Tibial nerve (tissue), 4 donors: ENCODE data around the gene SMARCA5. TPM values are rescaled to one million over a fixed set of nuclear protein-coding genes. Genes with fewer than 3 reads are reported as not detected.

Source experiments
- DNase-seq, 2 donors: peaks; one replicate each; pipeline ENCODE4 v3.0.0-alpha.2; 2019; ENCODE audit warnings: low spot score in 2 of 2
- H3K27ac ChIP-seq, 4 donors: fragments of 200-600 bp; sonication (generic) in 3 of 4; one replicate each; pipeline ENCODE4 v1.5.1; 2017 to 2019; ENCODE audit warnings: mild to moderate bottlenecking in 1 of 4
- H3K27me3 ChIP-seq, 2 donors: fragments of 200-600 bp; sonication (generic) in 1 of 2; one replicate each; pipeline versions ENCODE4 v1.5.1 to v1.6.0; 2017 to 2019
- H3K36me3 ChIP-seq, 3 donors: fragments of 200-600 bp; sonication (generic); one replicate each; pipeline ENCODE4 v1.5.1; 2018 to 2019
- H3K4me1 ChIP-seq, 4 donors: fragments of 200-600 bp; sonication (generic) in 3 of 4; one replicate each; pipeline ENCODE4 v1.5.1; 2017 to 2019
- H3K4me3 ChIP-seq, 4 donors: fragments of 200-600 bp; sonication (generic) in 3 of 4; one replicate each; pipeline ENCODE4 v1.5.1; 2017 to 2019; ENCODE audit warnings: mild to moderate bottlenecking in 1 of 4, moderate library complexity in 1 of 4
- H3K9me3 ChIP-seq, 4 donors: fragments of 200-600 bp; sonication (generic) in 3 of 4; one replicate each; pipeline ENCODE4 v1.5.1; 2017 to 2019
- EP300 ChIP-seq, 2 donors: sonication (generic); formaldehyde crosslinking; IDR thresholded peaks; one replicate each; pipeline ENCODE4 v1.6.1; 2017; ENCODE audit warnings: antibody characterized with exemption in 2 of 2, mild to moderate bottlenecking in 1 of 2
- POLR2A ChIP-seq, 2 donors: fragments of 450-650 bp; IDR thresholded peaks; one replicate each; pipeline ENCODE4 v1.6.1; 2017; ENCODE audit warnings: antibody characterized with exemption in 2 of 2, mild to moderate bottlenecking in 2 of 2, moderate library complexity in 2 of 2
- WGBS, 2 donors: methylation state at CpG; one replicate each; pipeline ENCODE4 v1.1.5; 2018; 5-methylcytosine and 5-hydroxymethylcytosine counted together
- total RNA-seq, 4 donors: library from RNA; depleted of rRNA; stranded (reverse); fragments of >200 nt; gene quantifications; one replicate each; pipeline ENCODE4 v1.1.0, GENCODE V29; 2016
- TF ChIP-seq, protein P1 (sequence below), 5 experiments: fragments of 200-600 bp in 3 of 5; fragments of 450-650 bp in 2 of 5; sonication (generic) in 3 of 5; IDR thresholded peaks; one replicate each; pipeline ENCODE4 v1.5.1; 2016 to 2019; ENCODE audit warnings: antibody characterized with exemption in 5 of 5, mild to moderate bottlenecking in 3 of 5, moderate library complexity in 2 of 5

SMARCA5 gene
- total RNA-seq, 4 donors from 2014 or later: 31.8 to 43.1 (median 35.0) TPM

DNA sequence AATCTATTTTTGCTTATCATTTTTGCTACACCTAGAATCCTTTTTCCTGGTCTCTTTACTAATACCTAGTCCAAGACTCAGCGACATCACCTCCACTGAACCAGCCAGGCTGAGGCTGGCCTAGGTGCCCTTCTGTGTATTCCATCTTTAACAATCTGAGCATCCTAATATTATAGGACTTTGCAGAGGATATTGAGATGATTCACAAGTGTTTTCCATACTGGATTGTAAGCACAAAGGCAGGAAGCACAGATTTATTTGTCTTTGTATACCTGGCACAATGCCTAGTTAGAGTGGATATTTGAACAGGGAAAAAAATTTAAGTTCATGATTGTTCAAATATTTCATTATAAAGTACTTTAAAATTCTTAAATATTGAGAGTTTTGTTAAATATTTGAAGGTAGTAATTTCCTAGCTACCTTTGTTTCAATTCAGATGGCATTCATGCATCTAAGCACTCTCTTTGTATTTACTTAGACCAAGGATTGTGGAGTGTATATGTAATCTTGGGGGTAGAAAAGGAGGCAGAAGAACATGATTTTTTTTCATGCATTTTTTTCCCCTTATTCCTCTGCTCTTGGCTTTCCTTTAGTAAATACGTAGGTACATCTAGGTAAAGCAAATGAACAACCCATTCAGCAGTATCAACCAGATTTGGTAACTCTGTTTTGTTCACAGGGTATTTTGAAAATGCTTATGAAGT lies 18.4 kb downstream of the SMARCA5 start:
- H3K9me3 ChIP-seq: no peaks in the 10 kb centered on the region
- H3K27ac ChIP-seq: no peak overlapping the region

DNA sequence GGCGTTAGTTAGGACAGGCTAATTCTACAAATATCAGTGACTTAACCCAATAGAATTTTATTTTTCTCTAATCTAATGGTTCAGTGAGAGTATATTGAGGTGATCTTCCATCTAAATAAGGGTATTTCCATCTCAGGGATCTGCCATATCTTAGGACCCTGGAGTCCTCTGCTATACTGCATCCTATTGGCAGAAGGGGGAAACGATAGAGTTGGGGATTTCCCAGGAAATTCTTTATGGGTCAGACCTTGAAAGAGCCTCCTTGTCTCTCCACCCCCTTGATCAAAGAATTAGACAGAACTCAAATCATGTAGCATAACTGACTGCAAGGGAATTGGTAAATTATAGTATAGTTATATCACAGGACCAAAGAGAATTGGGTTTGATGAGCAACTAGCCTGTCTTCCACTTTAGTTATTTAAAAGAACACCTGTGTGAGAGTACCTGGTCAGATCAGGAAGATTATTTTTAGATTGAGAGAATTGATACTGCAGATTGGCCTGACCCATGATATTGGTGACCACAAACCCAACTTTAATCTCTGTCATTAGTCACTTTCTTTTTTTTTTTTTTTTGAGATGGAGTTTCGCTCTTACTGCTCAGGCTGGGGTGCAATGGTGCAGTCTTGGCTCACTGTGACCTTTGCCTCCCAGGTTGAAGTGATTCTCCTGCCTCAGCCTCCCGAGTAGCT lies 25.6 kb downstream of the SMARCA5 start:
- WGBS, 2 donors: 81 to 86% methylated on average over 4 of the region's 4 CpGs
- Histone ChIP-seq H3K4me3 (no peak overlapping the region), H3K27me3 (no peaks in the 10 kb centered on the region), H3K4me1 (no peaks in the 10 kb centered on the region), H3K36me3 (peaks cover 6 to 85% (median 23%) of the 10 kb centered on the region in 3 donors), H3K27ac (no peak overlapping the region), H3K9me3 (no peaks in the 10 kb centered on the region)
- TF ChIP-seq EP300 (IDR thresholded peaks at IDR 0.05): no peak
- no peak for TF ChIP-seq POLR2A (IDR thresholded peaks at IDR 0.05)
- TF ChIP-seq, protein P1, sequence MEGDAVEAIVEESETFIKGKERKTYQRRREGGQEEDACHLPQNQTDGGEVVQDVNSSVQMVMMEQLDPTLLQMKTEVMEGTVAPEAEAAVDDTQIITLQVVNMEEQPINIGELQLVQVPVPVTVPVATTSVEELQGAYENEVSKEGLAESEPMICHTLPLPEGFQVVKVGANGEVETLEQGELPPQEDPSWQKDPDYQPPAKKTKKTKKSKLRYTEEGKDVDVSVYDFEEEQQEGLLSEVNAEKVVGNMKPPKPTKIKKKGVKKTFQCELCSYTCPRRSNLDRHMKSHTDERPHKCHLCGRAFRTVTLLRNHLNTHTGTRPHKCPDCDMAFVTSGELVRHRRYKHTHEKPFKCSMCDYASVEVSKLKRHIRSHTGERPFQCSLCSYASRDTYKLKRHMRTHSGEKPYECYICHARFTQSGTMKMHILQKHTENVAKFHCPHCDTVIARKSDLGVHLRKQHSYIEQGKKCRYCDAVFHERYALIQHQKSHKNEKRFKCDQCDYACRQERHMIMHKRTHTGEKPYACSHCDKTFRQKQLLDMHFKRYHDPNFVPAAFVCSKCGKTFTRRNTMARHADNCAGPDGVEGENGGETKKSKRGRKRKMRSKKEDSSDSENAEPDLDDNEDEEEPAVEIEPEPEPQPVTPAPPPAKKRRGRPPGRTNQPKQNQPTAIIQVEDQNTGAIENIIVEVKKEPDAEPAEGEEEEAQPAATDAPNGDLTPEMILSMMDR (IDR thresholded peaks at IDR 0.05): no peak
- DNase-seq: no peak

More for the DNA sequence above, 18.4 kb downstream of the SMARCA5 start:
- Histone ChIP-seq H3K36me3 (peaks cover 0 to 91% (median 39%) of the 10 kb centered on the region in 3 donors), H3K4me1 (peaks cover 0 to 26% (median 0%) of the 10 kb centered on the region in 4 donors), H3K4me3 (no peak overlapping the region), H3K27me3 (no peaks in the 10 kb centered on the region)
- no peak for DNase-seq
- TF ChIP-seq, protein P1 (IDR thresholded peaks at IDR 0.05): no peak
- TF ChIP-seq POLR2A (IDR thresholded peaks at IDR 0.05) (no peak), EP300 (IDR thresholded peaks at IDR 0.05) (no peak)
- 87 to 97% methylated on average over 2 of the region's 2 CpGs for WGBS, 2 donors

DNA sequence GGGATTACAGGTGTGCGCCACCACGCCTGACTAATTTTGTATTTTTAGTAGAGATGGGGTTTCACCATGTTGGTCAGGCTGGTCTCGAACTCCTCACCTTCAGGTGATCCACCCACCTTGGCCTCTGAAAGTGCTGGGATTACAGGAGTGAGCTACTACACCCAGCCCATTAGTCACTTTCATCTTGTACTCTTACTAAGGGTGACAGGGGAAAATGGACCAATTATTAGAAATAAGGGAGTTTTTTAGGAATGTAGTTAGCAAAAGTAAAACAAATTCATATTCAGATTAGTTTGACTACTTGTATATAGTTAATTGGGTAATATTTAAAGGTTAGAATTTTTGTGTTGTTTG lies 26.1 kb downstream of the SMARCA5 start:
- H3K4me3 ChIP-seq: no peak overlapping the region
- DNase-seq: no peak
- H3K36me3 ChIP-seq: peaks cover 6 to 88% (median 28%) of the 10 kb centered on the region in 3 donors
- H3K27me3 ChIP-seq: no peaks in the 10 kb centered on the region
- H3K4me1 ChIP-seq: no peaks in the 10 kb centered on the region
- no peaks in the 10 kb centered on the region for H3K9me3 ChIP-seq
- WGBS, 2 donors: 95 to 96% methylated on average over 3 of the region's 3 CpGs
- H3K27ac ChIP-seq: no peak overlapping the region
- TF ChIP-seq POLR2A (IDR thresholded peaks at IDR 0.05) (no peak), EP300 (IDR thresholded peaks at IDR 0.05) (no peak)
- TF ChIP-seq, protein P1 (IDR thresholded peaks at IDR 0.05): no peak

DNA sequence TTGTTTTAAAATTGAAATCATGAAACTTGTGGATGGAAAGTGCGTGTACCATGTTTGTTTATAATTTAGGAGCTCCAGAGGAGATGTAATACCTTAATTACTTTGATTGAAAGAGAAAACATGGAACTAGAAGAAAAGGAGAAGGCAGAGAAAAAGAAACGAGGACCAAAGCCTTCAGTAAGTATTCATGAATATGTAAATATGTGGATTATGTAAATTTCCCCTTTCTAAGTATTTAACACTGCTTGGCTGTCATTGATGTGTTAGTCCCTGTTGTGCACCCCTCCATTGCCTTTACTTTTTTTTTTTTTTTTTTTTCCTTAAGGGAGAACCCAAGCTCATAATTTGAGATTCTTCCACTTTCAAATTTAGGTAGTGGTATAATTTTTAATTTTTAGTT lies 36.4 kb downstream of the SMARCA5 start:
- 84 to 85% methylated on average over 2 of the region's 2 CpGs for WGBS, 2 donors
- DNase-seq: no peak
- no peak overlapping the region for H3K27ac ChIP-seq
- no peaks in the 10 kb centered on the region for H3K4me1 ChIP-seq
- TF ChIP-seq EP300 (IDR thresholded peaks at IDR 0.05) (no peak), POLR2A (IDR thresholded peaks at IDR 0.05) (no peak)
- TF ChIP-seq, protein P1 (IDR thresholded peaks at IDR 0.05): no peak
- no peak overlapping the region for H3K4me3 ChIP-seq
- H3K27me3 ChIP-seq: no peaks in the 10 kb centered on the region
- no peaks in the 10 kb centered on the region for H3K9me3 ChIP-seq
- H3K36me3 ChIP-seq: peaks cover 6 to 92% (median 13%) of the 10 kb centered on the region in 3 donors
